Prostate gland (tissue), 2 donors: ENCODE results near the gene EXOC3.

Experiments used
- POLR2A ChIP-seq: fragments of 450-650 bp; IDR thresholded peaks from one replicate; pipeline ENCODE4 v1.6.1; 2016; ENCODE audit warnings: antibody characterized with exemption, mild to moderate bottlenecking
- POLR2AphosphoS5 ChIP-seq: sonication (generic); formaldehyde crosslinking; IDR thresholded peaks from one replicate; pipeline ENCODE4 v1.6.1; 2017; ENCODE audit warnings: antibody characterized with exemption
- TF ChIP-seq, protein P1 (sequence below), 4 experiments: fragments of 200-600 bp in 2 of 4; fragments of 450-650 bp in 2 of 4; sonication (generic) in 2 of 4; IDR thresholded peaks; 1 replicate in 3 of 4; 2 replicates in 1 of 4; pipeline ENCODE4 v1.5.1; 2016 to 2019; ENCODE audit warnings: antibody characterized with exemption in 4 of 4, mild to moderate bottlenecking in 2 of 4, moderate library complexity in 2 of 4

GRCh38 chr5:451587-452458 lies 8.8 kb downstream of the EXOC3 start:
- no peak for TF ChIP-seq POLR2A
- TF ChIP-seq, protein P1, sequence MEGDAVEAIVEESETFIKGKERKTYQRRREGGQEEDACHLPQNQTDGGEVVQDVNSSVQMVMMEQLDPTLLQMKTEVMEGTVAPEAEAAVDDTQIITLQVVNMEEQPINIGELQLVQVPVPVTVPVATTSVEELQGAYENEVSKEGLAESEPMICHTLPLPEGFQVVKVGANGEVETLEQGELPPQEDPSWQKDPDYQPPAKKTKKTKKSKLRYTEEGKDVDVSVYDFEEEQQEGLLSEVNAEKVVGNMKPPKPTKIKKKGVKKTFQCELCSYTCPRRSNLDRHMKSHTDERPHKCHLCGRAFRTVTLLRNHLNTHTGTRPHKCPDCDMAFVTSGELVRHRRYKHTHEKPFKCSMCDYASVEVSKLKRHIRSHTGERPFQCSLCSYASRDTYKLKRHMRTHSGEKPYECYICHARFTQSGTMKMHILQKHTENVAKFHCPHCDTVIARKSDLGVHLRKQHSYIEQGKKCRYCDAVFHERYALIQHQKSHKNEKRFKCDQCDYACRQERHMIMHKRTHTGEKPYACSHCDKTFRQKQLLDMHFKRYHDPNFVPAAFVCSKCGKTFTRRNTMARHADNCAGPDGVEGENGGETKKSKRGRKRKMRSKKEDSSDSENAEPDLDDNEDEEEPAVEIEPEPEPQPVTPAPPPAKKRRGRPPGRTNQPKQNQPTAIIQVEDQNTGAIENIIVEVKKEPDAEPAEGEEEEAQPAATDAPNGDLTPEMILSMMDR (IDR thresholded peaks at IDR 0.05), result no peak
- TF ChIP-seq POLR2AphosphoS5, result no peak
